Measurements from ENCODE around the gene ITIH3.

GRCh38 chr3:52813810-52814209 lies 19.2 kb downstream of the ITIH3 start:
- TF ChIP-seq, protein P1, sequence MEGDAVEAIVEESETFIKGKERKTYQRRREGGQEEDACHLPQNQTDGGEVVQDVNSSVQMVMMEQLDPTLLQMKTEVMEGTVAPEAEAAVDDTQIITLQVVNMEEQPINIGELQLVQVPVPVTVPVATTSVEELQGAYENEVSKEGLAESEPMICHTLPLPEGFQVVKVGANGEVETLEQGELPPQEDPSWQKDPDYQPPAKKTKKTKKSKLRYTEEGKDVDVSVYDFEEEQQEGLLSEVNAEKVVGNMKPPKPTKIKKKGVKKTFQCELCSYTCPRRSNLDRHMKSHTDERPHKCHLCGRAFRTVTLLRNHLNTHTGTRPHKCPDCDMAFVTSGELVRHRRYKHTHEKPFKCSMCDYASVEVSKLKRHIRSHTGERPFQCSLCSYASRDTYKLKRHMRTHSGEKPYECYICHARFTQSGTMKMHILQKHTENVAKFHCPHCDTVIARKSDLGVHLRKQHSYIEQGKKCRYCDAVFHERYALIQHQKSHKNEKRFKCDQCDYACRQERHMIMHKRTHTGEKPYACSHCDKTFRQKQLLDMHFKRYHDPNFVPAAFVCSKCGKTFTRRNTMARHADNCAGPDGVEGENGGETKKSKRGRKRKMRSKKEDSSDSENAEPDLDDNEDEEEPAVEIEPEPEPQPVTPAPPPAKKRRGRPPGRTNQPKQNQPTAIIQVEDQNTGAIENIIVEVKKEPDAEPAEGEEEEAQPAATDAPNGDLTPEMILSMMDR (IDR thresholded peaks at IDR 0.05) = no peak
- peak; percentile 32 for TF ChIP-seq POLR2A (IDR thresholded peaks at IDR 0.05)
